Suprapubic skin (tissue), 4 donors: Measurements from ENCODE around the gene RPS6KA4. TPM values are rescaled to one million over a fixed set of nuclear protein-coding genes. Genes with fewer than 3 reads are reported as not detected.

ENCODE experiments used
- DNase-seq, 2 donors: peaks; one replicate each; pipeline ENCODE4 v3.0.0-alpha.2; 2019; ENCODE audit warnings: low spot score in 2 of 2
- H3K27ac ChIP-seq: fragments of 200-600 bp; sonication (generic); one replicate; pipeline ENCODE4 v1.5.1; 2019
- H3K27me3 ChIP-seq: fragments of 200-600 bp; sonication (generic); one replicate; pipeline ENCODE4 v1.5.1; 2019
- H3K36me3 ChIP-seq: fragments of 200-600 bp; sonication (generic); one replicate; pipeline ENCODE4 v1.5.1; 2019
- H3K4me1 ChIP-seq: fragments of 200-600 bp; sonication (generic); one replicate; pipeline ENCODE4 v1.5.1; 2019
- H3K4me3 ChIP-seq: fragments of 200-600 bp; sonication (generic); one replicate; pipeline ENCODE4 v1.5.1; 2019; ENCODE audit warnings: mild to moderate bottlenecking
- H3K9me3 ChIP-seq: fragments of 200-600 bp; sonication (generic); one replicate; pipeline ENCODE4 v1.5.1; 2019
- CTCF ChIP-seq, 2 donors: fragments of 200-600 bp in 1 of 2; fragments of 450-650 bp in 1 of 2; sonication (generic) in 1 of 2; IDR thresholded peaks; one replicate each; pipeline ENCODE4 v1.5.1; 2016 to 2019; ENCODE audit warnings: antibody characterized with exemption in 2 of 2, mild to moderate bottlenecking in 1 of 2, moderate library complexity in 1 of 2
- EP300 ChIP-seq: sonication (generic); formaldehyde crosslinking; IDR thresholded peaks from one replicate; pipeline ENCODE4 v1.6.1; 2017; ENCODE audit warnings: antibody characterized with exemption
- POLR2A ChIP-seq, 2 donors: fragments of 450-650 bp; IDR thresholded peaks; one replicate each; pipeline ENCODE4 v1.6.1; 2017; ENCODE audit warnings: antibody characterized with exemption in 2 of 2, mild to moderate bottlenecking in 2 of 2, moderate library complexity in 2 of 2
- POLR2AphosphoS5 ChIP-seq, 3 donors: sonication (generic); formaldehyde crosslinking; IDR thresholded peaks; one replicate each; pipeline ENCODE4 v1.6.1; 2017; ENCODE audit warnings: antibody characterized with exemption in 3 of 3
- WGBS: methylation state at CpG from one replicate; pipeline ENCODE4 v1.1.5; 2018; 5-methylcytosine and 5-hydroxymethylcytosine counted together
- total RNA-seq, 4 donors: library from RNA; depleted of rRNA; stranded (reverse); fragments of >200 nt; gene quantifications; one replicate each; pipeline ENCODE4 v1.1.0, GENCODE V29; 2016

The RPS6KA4 gene
- total RNA-seq, 4 donors from 2014 or later, result 29.4 to 46.0 (median 39.6) TPM

- Histone ChIP-seq H3K27ac (no peak overlapping the region), H3K4me1 (peaks cover 12% of the 10 kb centered on the region), H3K36me3 (no peaks in the 10 kb centered on the region), H3K4me3 (no peak overlapping the region), H3K9me3 (no peaks in the 10 kb centered on the region), H3K27me3 (no peaks in the 10 kb centered on the region)
- WGBS, result 58% methylated on average over 9 of the region's 11 CpGs
- no peak for DNase-seq
- TF ChIP-seq POLR2AphosphoS5 (IDR thresholded peaks at IDR 0.05), result no peak
- no peak for TF ChIP-seq CTCF (IDR thresholded peaks at IDR 0.05)
- TF ChIP-seq POLR2A (IDR thresholded peaks at IDR 0.05), result no peak
Measured at GRCh38 chr11:64349404-64349803, 9.6 kb upstream of the RPS6KA4 start.

GRCh38 chr11:64351136-64351631 is 7.8 kb upstream of the RPS6KA4 start:
- peaks cover 26% of the 10 kb centered on the region for H3K4me1 ChIP-seq
- no peaks in the 10 kb centered on the region for H3K36me3 ChIP-seq
- H3K27ac ChIP-seq, result no peak overlapping the region
- 90% methylated on average over 2 of the region's 18 CpGs for WGBS
- H3K9me3 ChIP-seq, result no peaks in the 10 kb centered on the region
- no peak for TF ChIP-seq CTCF (IDR thresholded peaks at IDR 0.05)
- TF ChIP-seq EP300, result no peak
- TF ChIP-seq POLR2A (IDR thresholded peaks at IDR 0.05), result no peak
- no peak for TF ChIP-seq POLR2AphosphoS5 (IDR thresholded peaks at IDR 0.05)
- H3K27me3 ChIP-seq, result no peaks in the 10 kb centered on the region
- DNase-seq, result no peak
- no peak overlapping the region for H3K4me3 ChIP-seq

- 91% methylated on average over 15 of the region's 33 CpGs for WGBS
- Histone ChIP-seq H3K4me1 (peaks cover 27% of the 10 kb centered on the region), H3K9me3 (no peaks in the 10 kb centered on the region), H3K36me3 (no peaks in the 10 kb centered on the region), H3K27ac (no peak overlapping the region), H3K4me3 (no peak overlapping the region), H3K27me3 (no peaks in the 10 kb centered on the region)
- TF ChIP-seq POLR2AphosphoS5 (IDR thresholded peaks at IDR 0.05), result no peak
- TF ChIP-seq CTCF (IDR thresholded peaks at IDR 0.05), result no peak
- TF ChIP-seq POLR2A (IDR thresholded peaks at IDR 0.05), result no peak
- TF ChIP-seq EP300, result no peak
- no peak for DNase-seq
Measured at GRCh38 chr11:64352099-64352994, 6.6 kb upstream of the RPS6KA4 start.

- Histone ChIP-seq H3K27me3 (no peaks in the 10 kb centered on the region), H3K4me3 (no peak overlapping the region), H3K4me1 (peaks cover 32% of the 10 kb centered on the region), H3K27ac (no peak overlapping the region), H3K9me3 (no peaks in the 10 kb centered on the region), H3K36me3 (no peaks in the 10 kb centered on the region)
- TF ChIP-seq EP300 (no peak), POLR2AphosphoS5 (IDR thresholded peaks at IDR 0.05) (no peak), CTCF (IDR thresholded peaks at IDR 0.05) (no peak), POLR2A (IDR thresholded peaks at IDR 0.05) (no peak)
- WGBS, result 100% methylated on average over 3 of the region's 34 CpGs
- no peak for DNase-seq
Measured at GRCh38 chr11:64352995-64353714, 5.8 kb upstream of the RPS6KA4 start.
